NCI-H345 treated with DMSO at 0.1 percent for 48 hours (cell line): Measurements from ENCODE around the gene SNORC.

Experiments
- DNase-seq: peaks from one replicate; lab custom pipeline; 2025; ENCODE audit not compliant: unreplicated experiment; lab: John Stamatoyannopoulos, UW

SNORC gene

DNA sequence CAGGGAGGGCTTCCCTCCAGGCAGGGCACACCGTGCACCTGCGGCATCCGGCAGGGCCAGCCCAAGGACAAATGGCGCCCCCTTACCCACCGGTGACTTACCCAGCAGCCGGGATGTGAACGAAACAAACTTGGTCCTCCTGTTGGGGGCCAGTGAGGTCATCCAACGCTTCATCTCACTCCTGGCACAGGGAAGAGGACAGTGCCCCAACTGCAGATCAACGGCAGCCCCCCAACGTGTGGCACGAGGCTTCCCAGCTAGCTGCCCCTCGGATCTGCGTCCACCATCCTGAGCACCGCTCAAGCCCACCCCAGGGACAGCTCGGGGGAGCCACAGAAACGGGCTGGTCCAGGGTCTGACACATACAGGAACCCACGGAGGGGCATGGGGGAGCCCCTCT is 12.0 kb downstream of the SNORC start:
- no peak for DNase-seq

DNA sequence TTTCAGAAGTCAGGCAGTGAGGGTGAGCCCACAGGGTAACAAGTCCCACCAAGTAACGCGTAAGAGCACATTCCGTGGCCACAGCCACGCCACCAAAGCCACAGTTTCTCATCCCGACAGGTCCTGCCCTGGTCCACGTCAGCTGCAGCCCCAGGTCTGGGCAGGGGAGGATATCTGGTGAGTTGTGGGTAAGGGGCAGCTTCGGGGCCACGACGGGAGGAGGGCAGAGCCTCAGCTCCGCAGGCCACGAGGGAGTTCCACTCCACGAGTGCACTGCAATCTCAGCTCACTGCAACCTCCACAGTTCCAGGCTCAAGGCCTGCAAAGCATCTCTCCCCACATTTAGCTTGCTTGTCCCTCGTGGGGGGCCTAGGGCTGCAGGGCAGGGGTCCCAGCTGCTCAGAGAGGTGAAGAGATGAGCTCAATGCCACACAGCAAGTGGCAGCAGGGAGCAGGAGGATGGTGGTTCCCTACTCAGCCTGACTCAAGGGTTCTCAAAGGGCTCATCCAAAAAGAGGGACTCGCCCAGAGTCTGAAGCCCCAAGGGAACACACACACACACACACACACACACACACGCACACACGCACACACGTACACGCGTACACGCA is 12.5 kb downstream of the SNORC start:
- no peak for DNase-seq

GRCh38 chr2:232883116-232883721 is 13.2 kb downstream of the SNORC start:
- DNase-seq, result no peak

GRCh38 chr2:232884001-232884421 is 13.9 kb downstream of the SNORC start:
- no peak for DNase-seq

DNA sequence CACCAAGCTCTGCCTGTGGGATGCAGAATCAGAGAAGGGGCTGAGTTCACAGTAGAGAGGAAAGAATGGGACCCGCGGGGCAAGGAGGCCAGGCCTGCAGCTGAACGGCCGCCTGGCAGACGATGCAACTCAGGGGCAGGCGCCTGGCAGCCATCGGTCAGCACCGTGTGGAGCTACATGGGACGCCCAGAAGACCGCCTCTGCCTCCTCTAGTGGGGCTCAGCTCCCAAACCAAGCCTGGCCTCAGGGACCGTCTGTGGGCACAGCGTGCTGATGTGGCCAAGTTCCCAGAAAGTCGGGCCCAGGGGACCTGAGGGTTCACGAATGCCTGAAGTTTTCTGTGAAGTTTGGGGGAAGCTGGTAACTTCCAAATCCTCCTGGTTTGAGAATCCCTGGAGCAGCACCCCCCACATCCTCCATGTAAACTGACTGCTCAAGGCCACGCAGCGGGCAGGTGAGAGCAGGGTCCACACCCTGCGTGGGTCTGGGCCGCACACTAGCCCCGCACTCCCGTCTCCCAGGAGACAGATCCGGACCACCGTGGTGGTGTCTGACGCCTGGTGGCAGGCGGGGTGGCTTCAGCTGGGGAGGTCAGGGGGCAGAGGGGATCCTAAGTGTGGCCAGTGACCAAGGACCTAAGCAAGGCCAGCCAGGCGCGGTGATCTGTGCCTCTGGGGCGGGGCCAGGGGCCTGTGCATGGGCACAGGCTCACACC is 14.6 kb downstream of the SNORC start:
- no peak for DNase-seq

DNA sequence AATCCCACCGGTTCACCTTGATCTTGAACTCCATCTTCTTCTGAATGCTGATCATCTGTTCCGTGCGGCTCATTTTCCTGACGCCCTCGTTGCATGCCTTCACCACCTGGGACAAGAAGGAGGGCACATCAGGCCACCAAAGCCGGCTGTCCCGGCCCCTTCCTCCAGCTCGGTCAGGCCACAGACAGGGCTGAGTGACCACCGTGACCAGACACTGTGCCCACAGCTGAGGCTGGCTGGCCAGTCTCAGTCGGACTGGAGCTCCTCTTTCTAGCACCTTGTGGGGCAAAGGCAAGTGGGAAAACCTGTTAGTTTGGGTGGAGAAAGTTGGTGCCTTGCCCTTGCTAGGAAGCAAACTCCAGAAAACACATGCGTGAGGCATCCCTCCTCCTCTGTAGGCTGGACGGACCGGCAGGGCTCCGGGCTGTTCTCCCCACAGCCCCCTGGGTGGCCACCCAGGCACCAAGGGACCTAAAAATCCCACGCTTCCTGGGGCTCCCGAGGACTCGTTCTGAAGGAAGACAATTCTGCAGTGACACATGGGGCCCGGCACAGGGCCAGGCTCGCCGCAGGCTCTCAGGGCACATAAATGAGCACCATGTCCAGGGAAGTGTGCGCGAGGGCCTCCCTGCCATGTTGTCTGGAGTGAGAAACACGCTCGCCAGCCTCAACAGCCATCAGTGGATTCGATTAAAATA is 15.3 kb downstream of the SNORC start:
- no peak for DNase-seq

DNA sequence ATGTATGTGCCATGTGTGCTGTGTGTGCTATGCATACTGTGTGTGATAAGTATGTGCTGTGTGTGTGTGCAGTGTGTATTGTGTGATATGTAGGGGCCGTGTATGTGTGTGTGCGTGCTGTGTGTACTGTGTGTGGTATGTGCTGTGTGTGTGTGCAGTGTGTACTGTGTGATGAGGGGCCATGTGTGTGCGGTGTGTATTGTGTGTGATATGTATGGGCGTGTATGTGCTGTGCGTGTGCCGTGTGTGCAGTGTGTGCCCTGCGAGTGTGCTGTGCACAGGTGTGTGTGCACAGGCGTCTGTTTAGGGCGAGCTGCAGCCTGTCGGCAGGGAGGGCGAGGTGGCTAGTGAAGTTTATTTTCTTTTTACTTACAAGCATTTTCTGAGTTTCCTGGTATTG is 16.1 kb downstream of the SNORC start:
- DNase-seq, result no peak

DNA sequence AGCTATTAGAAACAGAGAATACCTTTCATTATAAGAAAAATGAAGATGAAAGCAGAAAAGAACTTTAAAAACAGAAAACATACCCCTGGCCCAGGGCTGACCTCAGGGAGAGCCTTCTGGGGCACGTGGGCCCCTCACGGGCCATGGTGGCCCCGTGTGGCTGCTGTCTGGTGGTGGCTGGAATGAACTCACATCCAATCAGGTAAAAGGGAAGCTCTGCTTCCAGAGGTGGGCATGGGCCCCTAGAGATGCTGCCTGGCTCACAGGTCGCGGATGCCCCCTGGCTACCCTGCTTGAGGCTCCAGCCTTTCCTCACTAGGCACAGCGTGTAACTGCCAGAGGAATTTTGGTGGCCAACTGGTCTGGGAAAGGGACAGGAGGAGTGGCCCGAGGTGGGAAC is 16.6 kb downstream of the SNORC start:
- DNase-seq, result no peak

- DNase-seq, result no peak
Observed at GRCh38 chr2:232887171-232887850, 17.2 kb downstream of the SNORC start.

DNA sequence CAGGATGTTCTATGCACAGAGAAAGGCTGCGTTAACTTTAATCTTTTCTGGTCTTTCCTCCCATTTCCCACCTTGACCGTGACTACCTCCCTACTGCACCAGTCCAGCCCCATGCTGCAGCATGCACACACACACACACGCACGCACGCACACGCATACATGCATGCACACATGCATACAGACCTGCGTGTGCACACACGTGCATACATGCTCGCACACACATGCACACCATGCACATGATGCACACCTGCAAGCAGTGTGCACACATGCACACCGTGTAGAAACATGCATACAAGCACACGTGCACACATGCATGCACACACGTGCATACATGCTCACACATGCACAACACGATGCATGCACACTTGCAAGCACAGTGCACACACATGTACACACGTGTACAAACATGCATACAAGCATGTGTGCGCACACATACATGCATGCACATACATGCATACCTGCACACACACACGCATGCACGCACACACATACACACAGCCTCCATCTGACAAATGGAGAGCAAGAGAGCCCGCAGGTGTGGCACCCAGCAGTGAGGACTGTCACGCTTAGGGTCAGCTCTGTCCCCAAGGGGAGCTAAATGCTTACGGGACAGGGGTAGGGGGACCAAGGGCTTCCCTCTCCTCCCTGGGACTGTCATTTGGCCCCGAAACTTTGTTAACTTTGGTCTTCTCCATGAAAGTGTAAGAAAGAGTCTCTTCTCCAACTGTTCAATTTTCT is 18.2 kb downstream of the SNORC start:
- DNase-seq, result no peak

DNA sequence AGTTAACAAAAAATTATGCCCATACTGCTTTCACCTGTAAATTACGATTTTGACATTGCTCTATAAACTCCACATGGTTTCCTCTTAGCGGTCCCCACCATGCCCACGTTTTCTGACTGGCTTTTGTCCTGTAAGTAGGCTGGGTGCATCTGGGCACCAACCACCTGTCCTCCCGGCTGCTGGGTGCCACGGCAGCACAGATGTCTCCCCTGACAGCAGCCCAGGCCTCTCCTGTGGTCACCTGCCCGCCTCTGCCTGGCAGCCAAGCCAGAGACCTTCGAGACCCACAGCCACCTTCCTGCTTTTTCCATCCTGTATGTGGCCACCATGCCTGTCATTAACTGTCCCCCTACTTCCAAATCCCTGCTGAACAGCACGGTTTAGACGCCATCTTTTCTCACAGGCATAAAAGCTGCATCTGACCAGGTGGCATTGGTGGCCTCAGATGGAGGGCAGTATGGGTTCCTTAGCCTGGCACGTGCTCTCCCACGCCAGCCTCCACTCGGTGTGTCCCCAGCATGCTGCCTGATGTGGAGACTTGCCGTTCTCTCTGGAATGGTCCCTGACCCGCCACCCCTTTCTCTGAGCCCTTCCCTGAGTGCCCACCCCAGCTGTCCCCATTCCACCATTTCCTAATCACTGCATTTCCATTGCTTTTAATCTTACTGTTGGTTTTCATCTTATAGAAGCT is 18.9 kb downstream of the SNORC start:
- no peak for DNase-seq

DNA sequence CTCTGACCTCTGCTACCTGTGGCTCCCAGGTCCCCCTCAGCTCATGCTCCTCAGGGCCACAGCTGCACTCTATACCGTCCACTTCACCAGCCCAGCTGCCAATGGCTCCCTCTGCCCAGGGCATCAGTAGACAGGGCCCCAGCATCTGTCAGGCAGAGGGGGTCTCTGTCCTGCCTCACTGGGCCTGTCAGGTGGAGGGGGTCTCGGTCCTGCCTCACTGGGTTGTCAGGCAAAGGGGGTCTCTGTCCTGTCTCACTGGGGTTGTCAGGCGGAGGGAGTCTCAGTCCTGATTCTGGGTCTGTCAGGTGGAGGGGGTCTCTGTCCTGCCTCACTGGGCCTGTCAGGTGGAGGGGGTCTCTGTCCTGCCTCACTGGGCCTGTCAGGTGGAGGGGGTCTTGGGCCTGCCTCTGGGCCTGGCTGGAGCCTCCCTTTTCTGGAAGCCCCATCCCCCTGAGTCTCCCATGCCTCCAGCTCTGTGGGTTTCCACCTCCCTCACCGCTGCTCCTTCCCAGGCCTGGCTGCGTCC is 19.9 kb downstream of the SNORC start:
- DNase-seq, result no peak

GRCh38 chr2:232890536-232890895 is 20.5 kb downstream of the SNORC start:
- DNase-seq, result no peak

DNA sequence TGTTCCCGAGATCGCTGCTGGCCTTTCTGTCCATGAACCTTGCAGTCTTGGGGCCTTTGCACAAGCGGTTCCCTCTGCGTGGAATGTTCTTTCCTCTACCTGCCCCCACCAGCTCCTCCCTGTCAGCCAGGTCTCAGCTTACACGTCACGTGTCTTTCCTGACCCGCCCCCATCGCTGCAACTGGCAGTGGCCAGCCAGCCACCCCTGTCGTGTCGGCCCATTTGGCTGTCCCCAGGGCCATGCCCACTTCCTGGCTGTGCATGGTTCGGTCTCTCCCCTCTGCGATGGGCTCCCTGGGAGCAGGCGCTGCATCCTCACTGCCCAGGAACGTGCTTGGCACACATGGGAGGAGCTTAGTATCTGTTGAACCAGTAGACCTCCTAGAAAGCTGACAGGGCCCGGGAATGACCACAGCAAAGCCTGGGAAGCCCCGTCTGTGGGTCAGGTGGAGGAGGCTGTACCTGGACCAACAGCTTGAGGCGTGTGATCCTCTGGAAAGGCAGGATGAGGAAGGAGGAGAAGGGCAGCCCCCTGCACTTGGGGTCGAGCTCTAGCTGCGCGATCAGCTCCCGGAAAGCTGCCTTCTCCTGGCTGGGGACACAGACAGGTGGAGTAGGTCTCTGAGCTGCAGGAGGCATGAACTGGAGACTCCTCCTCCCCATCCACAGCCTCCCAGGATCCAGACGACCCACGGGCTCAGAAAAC is 21.0 kb downstream of the SNORC start:
- no peak for DNase-seq

DNA sequence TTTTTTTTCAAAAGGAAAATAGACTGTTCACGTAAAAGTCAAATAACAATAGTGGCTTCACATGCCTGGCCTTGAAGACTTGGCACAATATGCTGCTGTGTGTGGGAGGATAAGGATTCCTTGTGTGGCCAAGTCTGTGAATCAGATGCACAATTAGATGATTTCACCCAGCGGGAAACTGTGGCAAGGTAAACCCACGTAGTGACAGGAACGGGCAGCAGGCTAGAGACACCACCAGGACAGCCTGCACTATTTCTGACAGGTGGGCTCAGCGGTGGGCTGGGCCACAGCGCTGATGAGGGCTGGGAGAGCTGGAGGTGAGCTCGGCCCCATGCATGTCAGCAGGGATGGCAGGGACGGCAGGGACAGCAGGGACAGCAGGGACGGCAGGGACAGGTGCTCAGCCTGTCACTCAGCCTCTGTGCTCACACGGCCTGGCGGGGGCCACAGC is 21.6 kb downstream of the SNORC start:
- DNase-seq, result no peak

DNA sequence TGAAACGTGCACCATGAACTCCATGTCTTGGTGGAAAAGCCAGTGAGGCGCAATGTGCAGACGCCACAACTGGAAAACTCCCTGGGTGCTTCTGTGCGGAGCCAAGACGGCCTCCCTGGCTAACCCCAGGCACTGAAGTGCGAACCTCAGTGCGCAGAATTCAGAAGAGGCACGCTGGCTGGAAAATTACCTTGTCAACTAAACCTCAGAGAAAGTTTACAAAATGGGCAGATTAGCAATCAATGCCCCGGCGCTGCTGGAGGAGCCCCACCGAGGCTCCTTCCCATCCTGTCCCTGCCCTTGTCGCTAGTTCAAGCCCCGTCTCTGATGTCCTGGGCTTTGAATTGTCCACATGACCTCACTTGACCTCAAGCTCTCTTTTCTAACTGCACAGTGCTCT is 22.2 kb downstream of the SNORC start:
- no peak for DNase-seq

DNA sequence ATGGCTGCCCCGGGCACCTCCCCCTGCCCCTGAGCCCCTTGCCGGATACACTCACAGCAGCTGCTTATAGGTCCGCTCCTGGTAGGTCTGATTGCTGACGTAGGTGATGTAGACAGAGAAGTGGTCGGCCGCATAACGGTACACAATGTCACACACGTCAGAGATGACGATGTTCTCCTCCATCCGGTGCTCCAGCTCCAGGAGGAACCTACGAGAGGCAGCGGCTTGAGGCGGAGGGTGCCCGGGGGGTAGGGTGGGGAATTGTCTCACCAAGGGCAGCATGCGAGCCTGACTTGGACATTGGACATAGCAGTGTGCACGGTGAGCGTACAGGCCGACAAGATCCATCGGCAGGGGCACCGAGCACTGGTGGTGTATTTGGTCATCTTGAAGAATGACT is 22.8 kb downstream of the SNORC start:
- no peak for DNase-seq

DNA sequence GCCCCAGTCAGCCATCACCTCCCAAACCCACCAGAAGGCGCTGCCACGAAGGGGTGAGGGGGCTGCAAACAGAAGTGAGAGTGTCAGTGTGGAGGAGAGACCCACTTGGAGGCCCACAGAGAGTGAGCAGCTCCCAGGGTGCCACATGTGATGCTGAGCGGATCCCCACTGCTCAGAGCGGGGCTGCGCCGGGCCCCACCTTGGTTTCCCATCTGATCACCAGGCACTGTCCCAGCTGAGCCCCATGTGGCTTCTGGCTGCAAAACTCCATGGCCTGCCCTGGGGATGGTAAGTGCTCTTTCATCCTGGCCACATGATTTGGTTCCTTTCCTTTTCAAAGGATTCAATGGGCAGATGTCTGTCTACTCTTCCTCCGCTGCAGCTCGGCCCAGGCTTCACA is 23.8 kb downstream of the SNORC start:
- DNase-seq, result no peak

DNA sequence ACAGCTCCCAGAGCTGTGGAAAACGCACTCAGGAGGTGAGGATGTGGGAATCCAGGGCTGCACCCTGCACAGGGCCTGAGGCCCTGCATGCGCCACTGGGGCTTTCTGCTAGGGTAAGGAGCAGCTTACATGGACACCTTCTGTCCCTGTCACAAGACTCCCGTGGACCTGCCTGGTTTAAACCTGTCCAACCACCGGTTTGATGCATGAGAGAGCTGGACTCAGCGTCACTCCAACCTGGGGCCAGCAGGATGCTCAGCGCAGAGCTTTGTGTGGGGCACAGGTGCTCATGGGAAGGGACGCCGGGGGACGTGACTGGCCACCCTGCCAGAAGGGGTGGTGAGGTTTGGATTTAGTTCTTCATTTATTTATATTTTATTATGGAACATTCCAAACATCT is 24.2 kb downstream of the SNORC start:
- DNase-seq, result no peak
